Measurements from ENCODE around the gene PDE6A. TPM values are rescaled to one million over a fixed set of nuclear protein-coding genes. Genes with fewer than 3 reads are reported as not detected.

Gene PDE6A
- total and polyA plus RNA-seq, 12 donors, result 0.14 to 1.6 (median 0.86) TPM

DNA sequence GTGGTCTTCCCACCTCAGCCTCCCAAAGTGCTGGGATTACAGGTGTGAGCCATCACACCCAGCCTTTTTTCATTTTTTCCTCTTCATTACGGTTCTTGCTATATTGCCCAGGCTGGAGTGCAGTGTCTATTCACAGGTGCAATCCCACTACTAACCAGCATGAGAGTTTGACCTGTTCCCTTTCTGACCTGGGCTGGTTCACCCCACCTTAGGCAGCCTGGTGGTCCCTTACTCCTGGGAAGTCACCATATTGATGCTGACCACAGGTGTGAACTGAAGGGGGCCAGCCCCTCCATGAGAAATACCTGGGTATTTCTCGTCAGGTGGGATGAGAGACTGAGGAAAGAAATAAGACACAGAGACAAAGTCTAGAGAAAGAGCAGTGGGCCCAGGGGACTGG lies 2.4 kb downstream of the PDE6A start:
- Histone ChIP-seq H3K9me3 (replicated peaks in 1 of 3) (no peaks in the 10 kb centered on the region), H3K36me3 (replicated peaks in 1 of 2) (no peaks in the 10 kb centered on the region), H3K4me1 (replicated peaks in 1 of 2) (peaks cover 12 to 24% of the 10 kb centered on the region in 2 donors), H3K27ac (no peak overlapping the region), H3K27me3 (no peaks in the 10 kb centered on the region), H3K4me3 (no peak overlapping the region)
- TF ChIP-seq, protein P1, sequence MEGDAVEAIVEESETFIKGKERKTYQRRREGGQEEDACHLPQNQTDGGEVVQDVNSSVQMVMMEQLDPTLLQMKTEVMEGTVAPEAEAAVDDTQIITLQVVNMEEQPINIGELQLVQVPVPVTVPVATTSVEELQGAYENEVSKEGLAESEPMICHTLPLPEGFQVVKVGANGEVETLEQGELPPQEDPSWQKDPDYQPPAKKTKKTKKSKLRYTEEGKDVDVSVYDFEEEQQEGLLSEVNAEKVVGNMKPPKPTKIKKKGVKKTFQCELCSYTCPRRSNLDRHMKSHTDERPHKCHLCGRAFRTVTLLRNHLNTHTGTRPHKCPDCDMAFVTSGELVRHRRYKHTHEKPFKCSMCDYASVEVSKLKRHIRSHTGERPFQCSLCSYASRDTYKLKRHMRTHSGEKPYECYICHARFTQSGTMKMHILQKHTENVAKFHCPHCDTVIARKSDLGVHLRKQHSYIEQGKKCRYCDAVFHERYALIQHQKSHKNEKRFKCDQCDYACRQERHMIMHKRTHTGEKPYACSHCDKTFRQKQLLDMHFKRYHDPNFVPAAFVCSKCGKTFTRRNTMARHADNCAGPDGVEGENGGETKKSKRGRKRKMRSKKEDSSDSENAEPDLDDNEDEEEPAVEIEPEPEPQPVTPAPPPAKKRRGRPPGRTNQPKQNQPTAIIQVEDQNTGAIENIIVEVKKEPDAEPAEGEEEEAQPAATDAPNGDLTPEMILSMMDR (IDR thresholded peaks at IDR 0.05), result no peak
- TF ChIP-seq POLR2A (IDR thresholded peaks at IDR 0.05), result no peak
- no peak for DNase-seq
- WGBS, 4 donors, result 92 to 100% (median 96%) methylated on average over 2 of the region's 2 CpGs
- intact Hi-C loops (cut with DNase I), result no loop called here

DNA sequence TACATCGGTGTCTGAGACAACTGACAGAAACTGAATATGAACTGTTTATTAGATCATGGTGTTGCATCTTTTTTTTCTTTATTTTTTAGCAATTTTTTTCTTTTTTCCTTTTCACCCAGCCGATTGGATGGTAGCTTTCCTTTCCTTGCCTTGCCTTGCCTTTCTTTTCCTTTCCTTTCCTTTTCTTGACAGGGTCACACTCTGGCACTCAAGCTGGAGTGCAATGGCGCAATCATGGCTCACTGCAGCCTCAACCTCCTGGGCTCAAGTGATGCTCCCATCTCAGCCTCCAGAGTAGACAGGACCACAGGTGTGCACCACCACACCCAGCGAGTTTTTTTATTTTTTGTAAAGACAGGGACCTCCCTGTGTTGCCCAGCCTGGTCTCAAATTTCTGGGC lies 2.8 kb downstream of the PDE6A start:
- TF ChIP-seq, protein P1 (IDR thresholded peaks at IDR 0.05), result no peak
- TF ChIP-seq POLR2A (IDR thresholded peaks at IDR 0.05), result no peak
- no peak overlapping the region for H3K4me3 ChIP-seq
- intact Hi-C loops (cut with DNase I), result no loop called here
- H3K36me3 ChIP-seq (replicated peaks in 1 of 2), result no peaks in the 10 kb centered on the region
- no peak for DNase-seq
- H3K4me1 ChIP-seq (replicated peaks in 1 of 2), result peaks cover 12 to 24% of the 10 kb centered on the region in 2 donors
- H3K9me3 ChIP-seq (replicated peaks in 1 of 3), result no peaks in the 10 kb centered on the region
- no peak overlapping the region for H3K27ac ChIP-seq
- H3K27me3 ChIP-seq, result no peaks in the 10 kb centered on the region
- WGBS, 4 donors, result 93 to 97% (median 94%) methylated on average over 4 of the region's 4 CpGs

DNA sequence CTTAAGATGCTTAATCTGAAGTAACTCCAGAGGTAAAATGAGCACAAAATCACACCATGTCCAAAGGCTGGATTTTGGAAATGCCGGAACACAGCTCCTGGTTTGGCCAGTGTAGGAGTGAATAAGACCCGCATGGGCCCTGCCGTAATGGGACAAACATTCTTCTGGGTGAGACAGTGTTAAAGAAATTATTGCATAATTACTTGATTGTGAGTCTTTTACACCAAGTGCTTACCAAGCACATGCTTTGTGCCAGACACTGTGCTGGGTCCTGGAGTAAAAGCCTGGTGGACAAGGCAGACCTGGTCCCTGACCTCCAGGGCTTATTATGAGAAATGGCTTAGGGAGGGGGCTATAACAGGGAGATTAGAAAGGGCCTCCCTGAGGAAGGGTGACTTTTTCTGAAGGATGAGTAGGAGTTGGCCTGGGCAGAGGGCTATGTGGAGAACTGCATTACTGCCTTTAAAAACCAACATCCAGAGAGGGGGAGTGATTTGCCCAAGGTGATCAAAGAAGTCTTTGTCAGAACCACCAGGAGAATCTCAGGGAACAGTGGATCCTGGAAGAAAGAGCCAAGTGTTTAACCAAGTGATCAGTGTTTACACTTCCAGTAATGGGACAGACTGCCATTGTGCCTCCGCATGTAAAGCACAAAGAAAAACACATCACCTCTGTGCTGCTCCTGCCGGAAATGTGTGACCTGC lies 3.5 kb downstream of the PDE6A start:
- H3K9me3 ChIP-seq (replicated peaks in 1 of 3), result no peaks in the 10 kb centered on the region
- WGBS, 4 donors, result 91 to 93% (median 92%) methylated on average over 5 of the region's 5 CpGs
- H3K27ac ChIP-seq, result peak overlapping the region in 3 of 5 donors; percentile 91 to 96 (median 93)
- H3K27me3 ChIP-seq, result no peaks in the 10 kb centered on the region
- DNase-seq, result no peak
- H3K4me3 ChIP-seq, result no peak overlapping the region
- TF ChIP-seq, protein P1 (IDR thresholded peaks at IDR 0.05), result no peak
- no peak for TF ChIP-seq POLR2A (IDR thresholded peaks at IDR 0.05)
- H3K4me1 ChIP-seq (replicated peaks in 1 of 2), result peaks cover 12 to 24% of the 10 kb centered on the region in 2 donors
- no peaks in the 10 kb centered on the region for H3K36me3 ChIP-seq (replicated peaks in 1 of 2)
- intact Hi-C loops (cut with DNase I), result no loop called here

DNA sequence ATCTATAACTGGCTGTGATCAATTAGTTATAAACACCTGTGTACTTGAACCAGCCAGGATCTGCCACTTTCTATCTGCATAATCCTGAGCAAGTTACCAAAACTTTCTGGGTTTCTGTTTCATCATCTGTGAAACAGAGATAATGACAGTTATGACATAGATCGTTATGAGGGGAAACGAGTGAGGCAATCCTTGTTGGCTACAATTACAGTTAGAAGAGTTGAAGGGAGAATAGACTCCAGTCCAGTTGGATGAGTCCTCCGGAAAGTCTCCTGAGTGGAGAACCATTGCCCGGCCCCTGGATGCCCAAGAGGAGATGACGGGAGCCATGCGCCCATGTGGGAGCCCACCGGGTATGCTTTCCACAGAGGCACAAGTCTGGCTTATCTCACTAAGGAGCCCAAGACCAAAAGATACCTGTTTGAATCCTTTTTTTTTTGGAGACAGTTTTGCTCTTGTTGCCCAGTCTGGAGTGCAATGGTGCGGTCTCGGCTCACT lies 4.5 kb downstream of the PDE6A start:
- 69 to 74% (median 71%) methylated on average over 7 to 9 of the region's 9 CpGs for WGBS, 4 donors
- no peaks in the 10 kb centered on the region for H3K9me3 ChIP-seq (replicated peaks in 1 of 3)
- H3K27me3 ChIP-seq, result no peaks in the 10 kb centered on the region
- intact Hi-C loops (cut with DNase I), result no loop called here
- DNase-seq, result peak in 6 of 7 donors; percentile 27 to 70 (median 42)
- no peak overlapping the region for H3K4me3 ChIP-seq
- H3K4me1 ChIP-seq (replicated peaks in 1 of 2), result peaks cover 12 to 24% of the 10 kb centered on the region in 2 donors
- peak in 1 of 2 donors; percentile 22 for TF ChIP-seq POLR2A (IDR thresholded peaks at IDR 0.05)
- TF ChIP-seq, protein P1 (IDR thresholded peaks at IDR 0.05), result no peak
- H3K36me3 ChIP-seq (replicated peaks in 1 of 2), result no peaks in the 10 kb centered on the region
- peak overlapping the region; percentile 88 to 96 (median 91) for H3K27ac ChIP-seq

All from adrenal gland (tissue), 12 donors.